ENCODE measurements around the gene FHOD1.

The FHOD1 gene

DNA sequence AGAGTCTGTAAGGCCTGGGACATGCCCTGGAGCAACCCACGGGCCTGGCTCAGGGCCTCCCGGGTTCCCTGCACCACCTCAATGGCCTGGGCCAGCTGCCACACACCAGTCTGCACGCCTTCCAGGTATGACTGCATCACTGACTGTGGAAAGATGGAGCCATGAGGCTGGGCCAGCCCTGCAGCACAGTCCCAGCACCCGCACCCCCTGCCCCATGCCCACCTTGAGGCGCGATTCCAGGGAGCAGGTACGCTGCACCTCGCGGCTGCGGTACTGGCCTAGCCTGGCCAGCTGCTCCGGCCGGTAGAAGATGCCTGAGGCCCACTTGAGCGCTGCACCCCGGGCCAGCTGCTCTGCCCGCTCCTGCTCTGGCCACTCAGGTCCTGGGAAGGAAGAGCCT is 58.5 kb downstream of the FHOD1 start:
- no peak for DNase-seq

GRCh38 chr16:67188323-67188722 is 59.0 kb downstream of the FHOD1 start:
- no peak for DNase-seq

DNA sequence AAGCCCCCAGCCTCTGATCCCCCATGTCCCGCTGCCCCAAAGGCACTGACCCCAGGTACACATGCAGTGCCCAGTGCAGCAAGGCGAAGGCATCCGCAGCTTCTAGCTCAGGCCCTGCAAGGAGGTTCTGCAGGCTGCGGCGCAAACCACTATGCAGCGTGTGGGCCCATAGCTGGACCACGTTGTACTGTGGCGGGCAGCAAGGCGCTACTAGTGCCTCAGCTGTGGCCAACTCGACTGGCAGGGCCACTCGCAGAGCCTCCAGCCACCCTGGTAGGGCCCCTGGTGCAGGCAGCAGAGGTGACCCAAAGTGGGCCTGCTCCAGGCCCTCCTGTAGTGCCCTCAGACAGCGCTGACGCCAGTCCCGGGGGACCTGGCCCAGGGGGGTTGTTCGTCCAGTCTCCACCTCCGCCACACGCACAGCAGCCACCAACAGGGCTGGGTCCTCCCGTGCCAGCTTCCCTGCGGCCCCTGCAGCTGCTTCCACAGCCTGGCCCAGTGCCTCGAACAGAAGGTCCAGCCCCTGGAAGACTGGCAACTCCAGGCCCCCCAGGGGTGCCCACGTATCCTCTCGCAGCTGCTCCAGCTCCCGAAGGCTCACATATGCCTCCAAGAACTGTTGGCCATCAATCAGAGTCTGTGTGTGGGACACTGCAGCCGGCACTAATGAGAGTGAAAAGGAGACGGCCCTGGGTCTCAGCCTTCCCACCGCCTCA is 59.9 kb downstream of the FHOD1 start:
- DNase-seq: no peak

GRCh38 chr16:67186550-67186950 is 60.7 kb downstream of the FHOD1 start:
- no peak for DNase-seq

DNA sequence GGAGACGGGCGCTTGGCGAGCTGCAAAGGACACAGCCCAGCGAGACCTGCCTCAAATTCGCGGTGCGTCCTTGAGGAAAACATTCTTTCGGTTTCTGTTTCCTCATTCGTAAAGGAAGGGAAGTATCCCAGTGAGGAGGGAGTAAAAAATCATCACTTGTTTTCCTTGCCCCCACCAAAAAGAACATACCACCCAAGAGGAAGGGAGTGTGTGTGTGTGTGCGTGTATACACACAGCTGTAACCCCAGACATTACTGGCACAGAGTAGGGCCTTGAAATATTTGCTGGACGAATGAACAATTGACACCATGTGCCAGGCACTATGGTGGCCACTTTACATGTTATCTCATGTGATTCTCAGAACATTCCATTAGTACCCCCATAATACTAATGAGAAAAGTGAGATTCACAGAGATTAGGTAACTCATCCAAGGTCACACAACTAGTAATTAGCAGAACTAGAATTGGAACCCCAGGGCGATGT is 61.6 kb downstream of the FHOD1 start:
- no peak for DNase-seq

- peak; percentile 80 for DNase-seq
These were observed 62.2 kb downstream of the FHOD1 start for GRCh38 chr16:67184995-67185650.

- peak; percentile 76 for DNase-seq
These were observed 62.8 kb downstream of the FHOD1 start for GRCh38 chr16:67184453-67184994.

GRCh38 chr16:67183627-67184452 is 63.4 kb downstream of the FHOD1 start, which contains the start of gene MATCAP1:
TSS of gene MATCAP1 (minus strand) at chr16:67183963. CDS start at chr16:67180610, 3,353 bp downstream.
- peak; percentile 96 for DNase-seq

- DNase-seq: no peak
These were observed 64.0 kb downstream of the FHOD1 start for GRCh38 chr16:67183284-67183626.

DNA sequence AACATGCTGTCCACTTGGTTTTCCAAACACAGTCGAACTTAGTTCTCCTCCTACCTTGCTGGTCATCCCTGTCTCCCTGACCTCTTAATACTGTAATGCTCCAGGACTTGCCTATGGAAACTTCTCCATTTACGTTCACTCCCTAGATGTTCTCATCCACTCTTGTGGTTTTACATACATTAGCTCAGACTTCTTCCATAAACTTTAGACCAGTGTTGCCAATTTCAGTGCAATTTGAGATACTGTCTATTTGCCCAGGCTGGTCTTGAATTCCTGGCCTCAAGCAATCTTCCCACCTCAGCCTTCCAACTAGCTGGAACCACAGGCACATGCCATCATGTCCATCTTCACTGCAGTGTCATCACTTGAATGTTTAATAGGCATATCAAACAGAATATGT is 65.0 kb downstream of the FHOD1 start:
- no peak for DNase-seq

DNA sequence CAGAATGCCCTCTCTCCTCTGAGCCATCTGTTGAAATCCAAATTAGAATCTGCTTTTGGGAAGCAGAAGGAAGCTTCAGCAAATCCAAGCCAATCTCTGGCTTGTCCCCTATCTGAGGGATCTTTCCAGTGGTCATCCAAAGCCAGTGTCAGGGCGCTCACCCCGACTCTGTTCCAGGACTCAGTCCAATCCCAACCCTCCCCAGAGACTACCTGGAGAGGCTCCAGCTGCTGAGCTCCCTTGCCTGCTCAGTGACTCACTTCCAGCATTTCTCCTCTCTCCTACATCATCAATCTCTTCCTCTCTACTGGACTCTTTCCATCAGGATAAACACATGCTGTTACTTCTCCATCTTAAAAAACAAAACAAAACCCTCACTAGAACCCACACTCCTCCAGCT is 65.9 kb downstream of the FHOD1 start:
- DNase-seq: no peak

DNA sequence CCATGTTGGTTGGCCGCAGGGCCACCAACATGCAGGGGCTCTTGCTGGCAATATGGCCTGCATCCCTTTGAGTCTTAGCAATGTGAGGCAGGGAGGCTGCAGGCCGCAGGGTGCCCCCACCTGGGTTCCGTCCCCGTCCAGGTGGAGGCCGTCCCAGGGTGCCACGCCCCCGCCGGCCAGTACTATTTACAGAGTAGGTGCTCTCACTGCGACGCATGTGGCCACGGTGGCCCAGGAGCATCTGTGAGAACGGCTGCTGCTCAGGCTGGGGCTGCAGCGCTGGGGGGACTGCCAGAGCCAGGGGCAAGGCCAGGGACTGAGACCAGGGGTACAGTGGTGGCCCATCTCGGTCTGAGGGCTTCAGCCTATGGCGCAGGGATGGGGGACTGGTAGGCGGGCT is 67.1 kb downstream of the FHOD1 start:
- DNase-seq: no peak

DNA sequence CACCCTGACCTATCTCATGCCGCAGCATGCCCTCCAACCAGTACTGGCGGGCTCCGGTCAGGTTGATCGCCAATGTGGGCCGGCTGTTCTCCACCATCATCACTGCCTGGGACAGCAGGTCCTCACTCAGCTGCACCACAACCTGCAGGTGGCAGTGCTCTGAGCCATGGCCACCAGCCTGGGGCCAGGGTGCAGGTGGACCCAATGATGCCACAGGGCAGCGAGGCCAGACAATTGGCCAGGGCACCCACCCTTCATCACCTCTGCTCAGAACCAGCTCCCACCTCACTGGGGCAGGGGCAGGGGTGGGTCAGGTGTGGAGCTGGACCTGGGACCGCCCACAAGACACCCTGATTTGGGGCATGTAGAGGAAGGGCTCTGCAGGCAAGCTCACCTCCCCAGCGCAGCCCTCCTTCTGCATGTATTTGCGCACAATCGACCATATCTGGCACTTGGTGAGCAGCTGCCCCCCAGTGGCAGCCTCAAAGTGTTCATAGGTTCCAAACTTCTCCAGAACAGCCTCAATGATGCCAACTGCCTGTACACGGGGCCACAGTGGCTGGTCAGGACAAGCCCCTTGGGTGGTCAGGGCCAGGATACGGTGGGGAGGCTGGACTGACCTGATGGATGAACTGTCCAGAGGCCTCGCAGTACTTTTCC is 67.7 kb downstream of the FHOD1 start:
- no peak for DNase-seq

Data from NCI-H69 (cell line).